AG09319 (cell line): ENCODE data around the gene FABP3.

Source experiments
- DNase-seq: peaks from one replicate; pipeline ENCODE4 v3.0.0-alpha.2; 2010; ENCODE audit warnings: low read depth; ENCODE audit errors: extremely low read depth
- TF ChIP-seq, protein P1 (sequence below): IDR thresholded peaks from 2 replicates; pipeline ENCODE4 v1.5.1; 2011; ENCODE audit warnings: low read depth, mild to moderate bottlenecking, inconsistent platforms, low read length, moderate library complexity

FABP3 gene

DNA sequence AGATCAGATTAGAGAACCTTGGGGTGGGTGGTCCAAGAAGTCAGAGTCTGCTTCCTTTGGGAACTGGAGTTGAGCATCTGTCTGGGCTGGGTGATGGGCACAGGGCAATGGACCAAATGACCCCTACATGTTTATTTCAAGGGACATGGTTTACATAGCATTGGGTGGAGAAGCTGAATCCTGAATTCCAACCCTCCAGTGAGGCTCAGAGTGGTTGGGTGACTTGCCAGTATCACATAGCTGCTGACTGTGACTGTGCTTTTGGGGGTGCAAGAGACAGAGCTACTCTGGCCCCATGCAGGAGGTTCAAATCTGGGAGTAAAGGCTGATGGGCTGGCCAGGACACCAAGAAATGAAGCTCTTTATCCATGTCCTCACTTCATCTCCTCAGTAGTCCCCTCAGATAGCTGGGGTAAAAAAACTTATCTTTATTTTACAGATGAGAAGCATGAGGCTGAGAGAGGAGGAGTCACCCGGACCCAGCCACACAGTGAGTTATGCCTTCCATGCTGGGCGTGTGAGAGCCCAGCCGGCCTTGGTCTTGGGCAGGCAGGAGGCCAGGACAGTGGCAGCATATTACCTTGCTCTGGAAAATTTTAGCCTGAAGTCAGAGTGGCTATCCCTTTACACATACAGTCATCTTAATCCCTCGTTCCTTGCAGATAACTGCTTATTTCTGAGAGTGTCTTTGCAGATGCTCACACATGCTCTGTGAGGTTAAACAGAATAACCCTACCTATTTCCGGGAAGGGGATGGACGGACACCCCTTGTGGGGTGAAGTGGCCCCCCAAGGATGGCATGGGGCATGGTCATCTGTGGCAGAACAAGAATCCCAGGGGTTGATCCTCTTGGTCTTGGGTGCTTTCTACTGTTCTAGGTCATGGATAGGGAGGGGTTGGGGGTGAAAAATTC is 37.3 kb upstream of the FABP3 start:
- no peak for DNase-seq
- TF ChIP-seq, protein P1, sequence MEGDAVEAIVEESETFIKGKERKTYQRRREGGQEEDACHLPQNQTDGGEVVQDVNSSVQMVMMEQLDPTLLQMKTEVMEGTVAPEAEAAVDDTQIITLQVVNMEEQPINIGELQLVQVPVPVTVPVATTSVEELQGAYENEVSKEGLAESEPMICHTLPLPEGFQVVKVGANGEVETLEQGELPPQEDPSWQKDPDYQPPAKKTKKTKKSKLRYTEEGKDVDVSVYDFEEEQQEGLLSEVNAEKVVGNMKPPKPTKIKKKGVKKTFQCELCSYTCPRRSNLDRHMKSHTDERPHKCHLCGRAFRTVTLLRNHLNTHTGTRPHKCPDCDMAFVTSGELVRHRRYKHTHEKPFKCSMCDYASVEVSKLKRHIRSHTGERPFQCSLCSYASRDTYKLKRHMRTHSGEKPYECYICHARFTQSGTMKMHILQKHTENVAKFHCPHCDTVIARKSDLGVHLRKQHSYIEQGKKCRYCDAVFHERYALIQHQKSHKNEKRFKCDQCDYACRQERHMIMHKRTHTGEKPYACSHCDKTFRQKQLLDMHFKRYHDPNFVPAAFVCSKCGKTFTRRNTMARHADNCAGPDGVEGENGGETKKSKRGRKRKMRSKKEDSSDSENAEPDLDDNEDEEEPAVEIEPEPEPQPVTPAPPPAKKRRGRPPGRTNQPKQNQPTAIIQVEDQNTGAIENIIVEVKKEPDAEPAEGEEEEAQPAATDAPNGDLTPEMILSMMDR: no peak

DNA sequence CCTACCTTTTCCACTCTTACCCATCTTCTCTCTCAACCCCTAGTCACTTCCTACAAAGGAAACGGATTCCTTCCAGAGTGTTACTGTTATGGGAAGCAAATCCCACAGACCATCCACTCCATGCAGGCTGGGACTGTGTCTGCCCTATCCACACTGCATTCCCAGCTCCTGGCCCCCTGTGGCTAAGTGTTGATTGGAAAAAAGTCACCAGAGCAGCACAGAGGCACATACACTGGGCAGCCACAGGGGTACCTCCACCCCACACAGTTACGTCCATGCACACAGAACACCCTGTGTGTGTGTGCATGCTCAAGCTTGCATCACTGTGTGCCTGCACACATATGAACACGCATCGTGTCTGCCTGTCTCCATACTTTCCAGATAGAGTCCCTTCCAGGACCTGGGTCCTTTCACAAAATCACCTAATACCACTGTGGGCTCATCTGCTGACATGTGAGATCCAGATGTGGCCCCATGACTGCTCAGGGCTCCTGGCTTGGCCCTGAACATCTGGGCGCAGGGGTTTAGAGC is 36.0 kb upstream of the FABP3 start:
- TF ChIP-seq, protein P1: no peak
- no peak for DNase-seq

DNA sequence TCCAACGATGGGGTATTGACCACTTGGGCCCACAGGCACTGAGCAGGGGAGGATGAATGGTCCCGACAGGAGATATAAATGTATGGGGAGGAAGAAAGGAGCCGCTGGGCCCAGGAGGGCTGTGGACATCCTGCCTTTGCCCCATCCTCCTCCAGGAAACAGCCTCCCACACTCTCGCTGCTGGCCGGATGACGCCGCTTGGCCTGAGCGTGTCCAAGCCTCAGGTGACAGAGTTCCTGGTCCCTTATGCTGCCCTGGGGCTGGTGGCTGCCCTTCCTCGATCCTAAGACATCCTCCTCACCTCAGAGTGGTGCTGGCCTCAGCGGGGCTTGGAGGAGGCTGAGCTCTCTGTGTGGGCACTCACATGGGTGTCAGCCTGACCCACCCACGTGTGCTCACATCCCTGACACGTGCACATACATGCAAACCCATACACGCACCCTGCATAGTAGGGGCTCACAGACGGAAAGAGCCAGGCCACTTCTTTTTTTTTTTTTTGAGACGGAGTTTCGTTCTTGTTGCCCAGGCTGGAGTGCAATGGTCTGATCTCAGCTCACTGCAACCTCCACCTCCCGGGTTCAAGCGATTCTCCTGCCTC is 34.3 kb upstream of the FABP3 start:
- no peak for DNase-seq
- TF ChIP-seq, protein P1: no peak

DNA sequence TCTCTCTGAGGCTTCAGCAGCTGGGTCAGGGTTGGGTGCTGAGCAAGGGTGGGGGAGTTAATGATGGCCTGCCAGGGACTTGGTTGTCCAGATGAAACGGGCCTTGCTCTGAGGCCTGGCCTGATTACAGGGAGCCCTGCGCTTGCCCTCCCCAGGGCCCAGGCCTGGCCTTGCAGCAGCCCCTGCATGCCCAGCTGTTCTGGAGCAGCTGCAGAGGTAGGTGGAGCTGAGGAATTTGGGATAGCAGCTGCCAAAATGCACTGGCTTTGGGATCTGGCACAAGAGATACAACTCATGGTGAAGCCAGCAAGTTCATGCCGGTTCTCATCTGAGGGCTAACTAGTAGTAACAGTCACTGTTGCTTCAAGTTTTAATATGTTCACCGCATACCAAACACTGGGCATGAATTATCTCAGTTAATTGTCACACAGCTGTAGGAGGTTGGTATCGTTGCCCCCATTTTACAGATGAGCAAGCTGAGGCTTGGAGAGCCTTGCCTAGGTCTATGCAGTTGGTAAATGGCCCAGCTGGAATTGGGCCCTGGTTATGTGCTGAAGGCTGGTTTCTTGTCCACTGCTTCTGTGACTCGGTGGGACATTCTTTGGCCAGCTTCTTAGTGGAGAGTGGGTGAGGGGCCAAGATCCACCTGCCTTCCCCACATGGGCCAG is 32.8 kb upstream of the FABP3 start:
- no peak for DNase-seq
- TF ChIP-seq, protein P1: no peak

DNA sequence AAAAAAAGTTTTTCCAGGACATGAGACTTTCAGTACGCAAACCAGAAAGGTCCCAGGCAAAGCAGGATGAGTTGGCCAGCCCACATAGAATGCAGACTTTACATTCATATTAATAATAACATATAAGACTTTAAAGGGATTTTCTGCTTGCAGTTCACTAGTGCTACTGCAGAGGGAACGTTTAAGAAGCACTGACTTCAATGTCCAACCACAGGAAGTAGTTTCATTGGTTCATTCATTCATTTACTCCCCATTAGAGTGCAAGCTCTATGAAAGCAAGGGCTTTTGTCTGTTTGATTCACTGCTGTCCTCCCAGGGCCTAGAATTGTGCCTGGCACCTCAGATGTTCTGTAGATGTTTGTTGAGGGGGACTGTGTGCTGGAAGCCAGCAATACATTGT is 28.4 kb upstream of the FABP3 start:
- TF ChIP-seq, protein P1: no peak
- no peak for DNase-seq

DNA sequence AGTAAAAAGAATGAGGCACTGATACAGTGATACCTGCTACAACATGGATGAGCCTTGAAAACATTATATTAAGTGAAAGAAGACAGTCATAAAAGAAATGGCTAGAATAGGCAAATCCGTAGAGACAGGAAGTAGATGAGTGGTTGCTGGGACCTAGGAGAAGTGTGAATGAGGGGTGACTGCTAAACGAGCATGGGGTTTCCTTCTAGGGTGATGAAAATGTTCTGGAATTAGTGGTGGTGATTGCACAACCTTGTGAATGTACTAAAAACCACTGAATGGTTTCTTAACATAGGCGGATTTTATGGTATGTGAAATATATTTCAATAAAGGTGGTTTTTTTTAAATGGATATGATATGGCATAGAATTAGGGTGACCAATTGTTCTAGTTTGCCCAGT is 27.5 kb upstream of the FABP3 start:
- TF ChIP-seq, protein P1: no peak
- DNase-seq: no peak
